Measurements from ENCODE around the gene CEP41.

- no peak for TF ChIP-seq CTCF (IDR thresholded peaks at IDR 0.05; ENCODE audit: poor library complexity, severe bottlenecking)
- no peak for TF ChIP-seq SMC3 (conservative IDR thresholded peaks at IDR 0.05; ENCODE audit: poor library complexity)
- TF ChIP-seq EZH2 (IDR thresholded peaks at IDR 0.05; ENCODE audit: borderline replicate concordance, insufficient read depth, low read length, poor library complexity, severe bottlenecking): no peak
- no peak for TF ChIP-seq TAF1 (IDR thresholded peaks at IDR 0.05; ENCODE audit: low read depth)
- no peak for TF ChIP-seq POLR2AphosphoS5 (IDR thresholded peaks at IDR 0.05)
- TF ChIP-seq EP300 (conservative IDR thresholded peaks at IDR 0.05; ENCODE audit: poor library complexity, severe bottlenecking): no peak
- no peak for TF ChIP-seq REST (IDR thresholded peaks at IDR 0.05; ENCODE audit: borderline replicate concordance)
Observed at GRCh38 chr7:130481898-130482297, 41.1 kb upstream of the CEP41 start.

All from neural cell (in vitro differentiated cells).